HG03520 (cell line): Measurements from ENCODE around the gene GP1BA.

ENCODE experiments used
- ATAC-seq: cut with Tn5 transposase; IDR thresholded peaks from one replicate; pipeline ENCODE4 v1.9.1; 2021; ENCODE audit warnings: mild to moderate bottlenecking, moderate library complexity; ENCODE audit not compliant: unreplicated experiment

The GP1BA gene

GRCh38 chr17:4937553-4937952, 5.5 kb downstream of the GP1BA start:
- ATAC-seq, result no peak

DNA sequence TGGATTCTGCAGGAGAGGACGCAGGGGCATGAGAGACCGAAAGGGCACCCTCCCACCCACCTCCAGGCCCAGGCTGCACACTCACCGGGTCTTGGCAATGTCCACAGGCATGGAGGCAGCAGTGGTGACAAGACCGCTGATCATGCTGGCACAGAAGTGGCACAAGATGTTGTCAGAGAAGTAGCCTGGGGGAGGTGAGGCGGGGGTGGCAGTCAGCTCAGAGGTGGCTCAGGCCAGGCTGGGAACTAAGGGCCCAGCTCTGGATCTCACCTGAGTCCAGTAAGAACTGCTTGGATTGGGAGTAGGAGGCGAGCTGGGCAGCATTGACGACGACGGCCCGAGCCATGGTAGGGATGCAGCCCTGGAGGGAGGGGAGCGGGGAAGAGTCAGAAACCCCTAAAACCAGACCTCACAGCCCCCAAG, 6.0 kb downstream of the GP1BA start:
- no peak for ATAC-seq

DNA sequence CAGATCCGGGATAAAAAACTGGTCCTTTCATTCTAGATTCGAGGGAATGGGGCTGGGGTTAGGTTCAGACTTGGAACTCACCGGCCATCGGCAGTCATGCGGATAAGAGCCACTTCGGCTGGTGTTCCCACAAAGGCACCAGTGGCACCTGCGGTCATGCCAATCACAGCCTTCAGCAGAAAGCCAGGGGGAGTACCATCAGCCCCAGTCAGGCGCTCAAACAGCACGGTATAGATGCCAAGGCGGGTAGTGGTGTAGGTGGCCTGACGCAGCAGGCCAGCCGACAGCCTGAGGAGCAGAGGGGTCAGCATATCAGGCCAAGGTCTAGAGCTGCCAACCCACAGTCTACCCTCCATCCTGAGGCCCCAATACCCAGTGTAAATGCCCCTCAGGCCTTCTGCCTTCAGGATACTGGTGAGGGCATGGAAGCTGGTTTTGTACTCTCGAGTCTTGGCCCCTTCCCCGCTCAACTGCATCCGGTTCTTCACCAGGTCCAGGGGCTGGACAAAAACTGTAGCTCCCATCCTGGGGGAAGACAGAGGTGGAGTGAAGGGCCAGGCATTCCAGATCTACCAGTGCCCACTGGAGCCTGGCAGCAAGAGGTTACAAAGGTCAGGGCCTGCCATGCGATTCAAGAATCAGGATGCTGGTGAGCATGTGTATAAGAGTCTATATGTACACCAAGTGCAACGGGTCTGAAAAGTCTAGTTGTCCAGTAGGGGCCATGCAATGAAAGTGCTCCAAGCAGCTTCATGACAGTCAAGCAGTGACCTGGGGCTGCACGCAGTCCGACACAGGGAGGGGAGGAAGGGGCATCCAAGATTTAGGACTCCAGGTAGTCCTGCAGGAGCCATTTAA, 6.8 kb downstream of the GP1BA start:
- ATAC-seq, result no peak

DNA sequence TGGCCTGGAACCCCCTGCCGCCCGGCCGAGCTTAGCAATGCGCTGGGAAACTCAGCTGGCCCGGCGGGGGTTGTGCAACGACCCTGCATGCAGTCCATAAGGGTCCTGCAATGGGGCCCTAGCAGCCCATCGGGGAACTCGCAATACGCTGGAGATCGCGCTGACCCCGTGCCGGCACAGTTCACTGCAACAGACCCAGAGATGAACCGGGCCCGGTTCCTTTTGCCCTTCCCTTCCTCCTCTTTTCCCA, 7.4 kb downstream of the GP1BA start:
- peak; percentile 5 for ATAC-seq

DNA sequence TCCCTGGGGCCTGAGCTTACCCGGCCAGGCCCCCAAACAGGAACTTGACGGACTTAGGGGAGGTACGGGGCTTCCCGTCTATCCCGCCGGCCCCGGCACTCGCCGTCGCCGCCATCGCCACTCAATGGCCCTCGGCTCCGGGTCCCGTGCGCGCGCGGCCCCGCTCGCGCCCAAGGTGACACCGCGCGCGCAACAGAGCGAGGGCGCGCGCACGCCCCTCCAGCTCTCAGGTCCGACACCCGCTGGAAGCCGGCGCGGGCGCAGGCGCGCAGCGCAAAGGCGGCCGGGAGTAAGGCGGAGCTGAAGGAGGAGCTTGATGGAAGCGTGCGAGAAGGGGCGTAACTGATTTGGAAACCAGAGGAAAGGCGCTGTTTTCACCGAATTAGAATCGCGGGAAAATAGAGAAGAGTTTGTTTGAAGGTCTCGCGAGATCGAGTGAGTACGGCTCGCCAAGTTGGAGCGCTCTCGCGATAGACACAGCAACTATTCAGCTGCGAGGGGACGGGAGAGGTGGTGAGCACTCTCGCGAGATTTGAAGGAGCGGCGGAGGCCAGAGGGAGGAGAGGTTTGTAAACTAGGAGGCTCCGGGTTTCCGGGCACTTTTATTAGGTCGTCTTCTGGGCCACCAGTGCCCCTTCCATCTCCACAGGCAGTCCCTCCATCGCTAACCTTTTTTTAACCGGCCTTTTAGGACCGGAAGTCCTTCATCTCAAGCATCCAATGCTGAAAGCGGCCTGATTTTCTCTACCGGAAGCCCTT, 7.9 kb downstream of the GP1BA start, which contains the start of the genes RNF167 and SLC25A11:
Gene RNF167, plus strand, starts transcription at position 473 of the 759 bp plus-strand sequence. CDS start 642 bp downstream, outside the sequence.
Gene SLC25A11, minus strand, starts transcription at position 251 of the 759 bp plus-strand sequence. Its CDS starts 136 bp downstream, at position 115.
- ATAC-seq, result peak; percentile 72

DNA sequence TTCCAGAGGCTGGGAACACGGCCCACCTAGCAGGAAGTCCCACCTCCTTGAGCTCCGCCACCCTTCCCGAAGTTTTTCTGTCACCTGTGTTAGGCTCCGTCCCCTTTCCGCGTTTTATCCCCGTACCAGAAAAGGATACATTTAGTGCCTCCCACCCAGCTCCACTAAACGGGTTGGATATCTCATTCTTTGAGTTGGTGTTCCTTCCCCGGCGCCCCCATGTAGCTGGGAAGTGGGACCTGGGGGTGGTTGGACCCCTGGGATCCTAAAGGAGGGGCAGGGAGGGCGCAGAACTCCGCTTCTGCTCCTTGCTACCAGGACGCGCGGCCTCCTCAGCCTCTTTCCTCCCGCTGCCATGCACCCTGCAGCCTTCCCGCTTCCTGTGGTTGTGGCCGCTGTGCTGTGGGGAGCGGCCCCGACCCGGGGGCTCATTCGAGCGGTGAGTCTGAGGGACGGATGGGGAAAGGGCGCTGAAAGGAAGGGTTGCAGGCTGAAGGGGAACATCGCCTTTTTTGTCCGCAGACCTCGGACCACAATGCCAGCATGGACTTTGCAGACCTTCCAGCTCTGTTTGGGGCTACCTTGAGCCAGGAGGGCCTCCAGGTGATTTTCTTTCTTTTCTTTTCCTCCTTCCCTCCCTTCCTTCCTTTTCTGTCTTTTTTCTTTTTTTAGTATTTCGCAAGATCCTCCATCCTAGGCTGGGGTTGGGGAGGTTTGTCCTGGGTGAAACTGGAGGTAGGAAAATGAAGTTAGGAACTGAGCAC, 8.7 kb downstream of the GP1BA start:
- no peak for ATAC-seq

DNA sequence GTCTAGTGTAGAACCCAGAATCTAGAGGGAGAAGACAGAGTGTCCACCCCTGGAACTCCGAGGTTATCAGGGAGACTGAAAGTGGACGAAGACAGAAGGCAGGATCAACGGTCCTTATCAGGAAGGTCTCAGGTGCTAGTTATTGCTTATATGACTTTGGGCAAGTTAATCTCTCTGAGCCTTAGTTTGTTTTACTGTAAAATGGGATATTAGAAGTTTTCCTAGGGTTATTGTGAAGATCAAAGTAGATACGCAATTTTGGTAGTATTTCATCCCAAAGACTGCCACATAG, 9.2 kb downstream of the GP1BA start:
- no peak for ATAC-seq

- no peak for ATAC-seq
Observed at GRCh38 chr17:4942760-4943508, 10.9 kb downstream of the GP1BA start.

GRCh38 chr17:4944163-4944553, 12.1 kb downstream of the GP1BA start:
- ATAC-seq, result no peak

DNA sequence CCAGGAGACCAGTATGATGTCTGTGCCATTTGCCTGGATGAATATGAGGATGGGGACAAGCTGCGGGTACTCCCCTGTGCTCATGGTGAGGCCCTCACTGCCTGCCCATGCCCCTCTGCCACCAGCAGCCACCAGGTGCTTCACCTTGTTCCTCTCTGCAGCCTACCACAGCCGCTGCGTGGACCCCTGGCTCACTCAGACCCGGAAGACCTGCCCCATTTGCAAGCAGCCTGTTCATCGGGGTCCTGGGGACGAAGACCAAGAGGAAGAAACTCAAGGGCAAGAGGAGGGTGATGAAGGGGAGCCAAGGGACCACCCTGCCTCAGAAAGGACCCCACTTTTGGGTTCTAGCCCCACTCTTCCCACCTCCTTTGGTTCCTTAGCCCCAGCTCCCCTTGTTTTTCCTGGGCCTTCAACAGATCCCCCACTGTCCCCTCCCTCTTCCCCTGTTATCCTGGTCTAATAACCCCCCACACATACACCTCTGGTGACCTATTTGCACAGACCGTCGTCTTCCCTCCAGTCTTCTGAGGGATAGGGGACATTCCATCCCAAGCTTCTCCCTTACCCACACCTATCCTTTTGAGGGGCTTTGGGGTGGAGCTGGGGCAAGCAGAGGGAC, 12.6 kb downstream of the GP1BA start:
- no peak for ATAC-seq

GRCh38 chr17:4945176-4945943, 13.3 kb downstream of the GP1BA start:
- ATAC-seq, result no peak

DNA sequence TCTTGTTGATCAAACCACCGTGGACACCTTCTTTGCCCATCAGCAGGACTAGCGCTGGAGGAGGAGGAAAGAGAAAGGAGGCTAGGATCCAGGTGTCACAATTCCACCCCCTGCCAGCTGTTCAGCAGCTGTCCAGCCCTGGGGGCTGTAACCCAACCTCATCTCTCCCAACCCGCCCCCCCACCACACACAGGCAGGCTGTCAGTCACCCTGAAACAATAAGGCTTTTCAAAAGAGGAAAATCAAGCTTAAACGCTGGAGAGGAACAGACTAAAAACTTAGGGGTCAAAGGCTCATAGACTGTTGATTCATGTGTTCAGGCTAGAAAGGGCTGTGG, 13.8 kb downstream of the GP1BA start:
- ATAC-seq, result no peak

- no peak for ATAC-seq
Observed at GRCh38 chr17:4946312-4946976, 14.4 kb downstream of the GP1BA start.

GRCh38 chr17:4947010-4947410, 14.9 kb downstream of the GP1BA start:
- ATAC-seq, result no peak

DNA sequence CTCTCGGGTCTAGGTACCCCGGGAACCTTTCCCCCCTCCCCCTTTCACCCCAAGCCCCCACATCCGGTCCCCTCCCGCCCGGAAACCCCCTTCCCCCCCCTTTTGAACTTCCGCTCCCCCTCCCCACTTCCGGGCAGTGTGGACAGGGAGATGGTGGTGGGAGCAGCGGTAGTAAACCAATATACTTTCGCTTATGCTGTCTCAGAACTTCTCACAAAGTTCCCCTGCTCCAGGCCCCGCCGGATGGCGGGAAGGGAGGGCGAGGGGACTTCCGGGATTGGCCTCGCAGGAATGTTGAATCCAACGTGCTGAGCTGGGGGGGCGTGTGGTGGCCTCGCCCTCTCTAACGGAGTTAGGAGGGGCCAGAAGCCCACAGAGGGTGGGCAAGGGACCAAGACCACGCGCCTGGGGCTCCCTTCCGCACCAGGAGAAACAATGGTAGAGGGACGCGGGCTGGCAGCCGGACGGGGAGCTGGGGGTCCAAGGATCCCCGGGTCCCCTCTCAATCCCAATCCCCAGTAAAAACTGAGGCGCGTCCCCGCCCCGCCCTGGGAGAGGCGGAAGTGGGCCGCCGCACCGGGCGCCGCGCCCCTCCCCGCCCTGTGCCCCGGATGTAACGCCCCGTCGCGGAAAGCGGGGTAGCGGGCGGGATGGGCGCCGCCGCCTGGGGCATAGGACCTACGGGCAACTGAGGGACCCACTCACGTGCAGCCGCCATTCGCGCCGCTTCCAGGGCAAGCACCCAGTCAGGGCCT, 15.5 kb downstream of the GP1BA start:
- no peak for ATAC-seq

DNA sequence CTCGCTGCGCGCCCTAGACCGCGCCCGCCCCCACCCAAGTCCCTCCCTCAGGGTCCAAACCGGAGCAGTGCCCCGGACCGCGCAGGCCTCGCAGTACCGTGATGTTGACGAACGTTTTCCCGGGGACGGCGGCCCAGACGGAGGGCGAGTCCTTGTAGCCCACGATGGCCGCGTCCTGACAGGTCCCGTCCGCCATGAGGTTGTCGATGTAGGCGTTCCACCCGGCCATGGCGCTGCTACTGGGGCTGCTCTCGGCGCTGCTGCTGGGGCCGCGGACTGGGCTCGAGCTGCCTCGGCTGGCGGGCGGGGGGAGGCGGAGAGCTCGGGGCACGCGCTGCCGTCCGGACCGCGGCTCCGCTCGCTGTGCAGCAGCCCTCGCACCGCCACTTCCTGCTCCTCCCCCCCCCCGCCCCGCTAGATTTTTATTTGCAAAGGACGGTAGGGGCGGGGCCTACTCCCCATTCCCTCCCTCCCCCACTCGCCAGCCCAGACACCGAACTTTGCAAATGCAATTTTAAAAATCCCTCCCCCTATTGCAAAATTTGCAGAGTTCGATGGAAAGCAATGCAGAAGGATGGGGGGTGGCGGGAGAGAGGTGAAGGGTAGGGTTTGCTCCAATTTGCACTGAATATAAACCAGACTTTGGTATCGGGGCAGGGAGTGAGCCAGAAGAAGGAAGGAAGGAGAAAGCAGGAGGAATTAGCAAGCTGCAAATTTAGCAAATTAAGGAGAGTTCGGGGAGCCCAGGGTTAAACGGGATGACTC, 16.3 kb downstream of the GP1BA start, which contains the start of gene PFN1:
Gene PFN1, minus strand, starts transcription at position 365 of the 765 bp plus-strand sequence. Its CDS starts 136 bp downstream, at position 229.
- no peak for ATAC-seq

GRCh38 chr17:4948931-4949320, 16.8 kb downstream of the GP1BA start:
- peak; percentile 33 for ATAC-seq
